WTC11 (cell line): ENCODE data around the gene SDC1.

ENCODE experiments used
- CBFB ChIP-seq: sonication (generic); formaldehyde crosslinking; IDR thresholded peaks from 2 replicates; pipeline ENCODE4 v1.8.1; 2022; ENCODE audit warnings: mild to moderate bottlenecking, low read depth, missing genetic modification reagents
- CTCF ChIP-seq: fragments of 200-600 bp; IDR thresholded peaks from 2 replicates; pipeline ENCODE4 v1.8.0; 2022; ENCODE audit warnings: antibody characterized with exemption

GRCh38 chr2:20222014-20222768, 2.7 kb downstream of the SDC1 start:
- TF ChIP-seq CTCF (no peak), CBFB (CRISPR knock-in tag) (no peak)
